Activated CD4-positive, alpha-beta T cell treated with anti-CD3 and anti-CD28 coated beads for 1 hour (primary cell): Measurements from ENCODE around the gene LRRC56.
A peak's percentile ranks its signal among the peaks of the same experiment; 100 is the strongest.

Source experiments
- DNase-seq: peaks from one replicate; pipeline ENCODE4 v3.0.0-alpha.2; 2020

The LRRC56 gene

GRCh38 chr11:528166-528814 is 9.0 kb upstream of the LRRC56 start:
- DNase-seq, result no peak

DNA sequence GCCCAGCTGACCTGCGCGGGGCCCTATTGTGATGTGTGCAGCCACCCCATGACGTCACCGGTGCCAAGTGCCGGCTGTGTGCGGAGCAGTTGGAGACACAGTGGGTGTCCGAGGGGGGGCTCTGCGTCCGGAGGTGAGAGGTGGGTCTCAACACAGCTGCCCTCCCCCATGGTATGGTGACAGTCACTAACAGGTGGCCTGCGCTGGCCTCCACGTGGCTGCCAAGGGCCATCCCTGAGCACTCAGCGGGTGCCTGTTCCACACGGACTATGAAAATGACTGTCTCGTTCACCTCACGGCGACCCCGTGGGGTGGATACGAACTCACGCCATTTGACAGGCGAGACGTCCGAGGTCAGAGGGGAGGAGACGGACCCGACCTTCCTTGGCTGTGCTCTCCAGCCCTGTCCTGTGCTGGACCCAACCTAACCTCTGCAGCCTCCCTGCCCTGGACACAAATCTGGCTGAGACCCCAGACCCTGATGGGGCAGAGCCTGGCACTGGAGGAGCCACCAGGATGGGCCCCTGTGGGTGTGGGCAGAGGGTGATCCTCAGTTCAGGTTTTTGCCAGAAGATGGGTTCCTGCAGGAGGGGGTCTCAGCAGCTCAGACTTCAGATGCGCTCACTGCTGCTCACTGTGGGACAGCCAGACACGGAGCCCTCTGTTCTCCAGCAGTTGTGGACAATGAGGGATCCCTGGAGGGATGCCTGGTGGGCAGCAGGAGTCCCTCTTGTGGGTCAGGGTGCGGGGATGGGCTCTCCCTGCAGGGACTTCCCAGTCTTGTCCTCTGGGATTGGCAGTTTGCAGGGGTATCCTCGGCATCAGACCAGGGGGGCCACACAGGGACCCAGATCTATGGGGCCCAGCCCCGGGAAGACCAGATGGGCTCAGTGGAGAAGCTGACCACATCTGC is 8.3 kb upstream of the LRRC56 start:
- no peak for DNase-seq

DNA sequence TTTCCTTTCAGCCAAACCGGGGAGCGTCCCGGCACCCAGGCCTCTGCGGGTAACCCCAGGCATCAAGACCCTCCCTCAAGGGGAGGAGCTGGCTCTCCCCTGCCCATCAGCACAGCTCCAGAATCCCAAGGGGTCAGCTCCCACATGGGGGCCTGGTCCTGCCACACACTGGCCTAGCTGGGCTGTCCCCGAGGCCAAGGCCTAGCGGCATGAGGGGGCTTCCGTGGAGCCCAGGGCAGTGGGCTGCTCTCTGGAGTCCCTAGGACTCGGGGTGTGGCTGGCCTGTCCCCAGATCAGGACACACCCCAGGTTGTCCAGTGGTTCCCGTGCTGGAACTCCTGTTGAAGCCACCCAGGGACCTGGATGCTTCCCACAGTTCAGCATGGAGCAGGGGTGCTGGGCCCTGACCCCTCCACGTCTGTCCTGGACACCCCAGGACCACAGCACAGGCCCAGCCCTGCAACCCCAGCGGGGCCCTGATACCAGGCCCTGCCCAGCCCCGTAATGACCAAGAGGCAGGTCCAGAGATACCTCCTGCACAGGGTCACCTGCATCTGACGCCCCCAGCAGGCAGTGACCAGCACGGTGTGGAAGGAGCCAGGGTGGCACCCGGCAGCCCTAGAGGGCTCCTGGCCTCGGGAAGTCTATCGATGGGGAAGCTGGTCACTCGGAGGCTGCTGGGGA is 7.5 kb upstream of the LRRC56 start:
- DNase-seq, result no peak

- DNase-seq, result no peak
These were observed 6.1 kb upstream of the LRRC56 start for GRCh38 chr11:530960-531831.

- DNase-seq, result no peak
These were observed 5.3 kb upstream of the LRRC56 start for GRCh38 chr11:531919-532526.

DNA sequence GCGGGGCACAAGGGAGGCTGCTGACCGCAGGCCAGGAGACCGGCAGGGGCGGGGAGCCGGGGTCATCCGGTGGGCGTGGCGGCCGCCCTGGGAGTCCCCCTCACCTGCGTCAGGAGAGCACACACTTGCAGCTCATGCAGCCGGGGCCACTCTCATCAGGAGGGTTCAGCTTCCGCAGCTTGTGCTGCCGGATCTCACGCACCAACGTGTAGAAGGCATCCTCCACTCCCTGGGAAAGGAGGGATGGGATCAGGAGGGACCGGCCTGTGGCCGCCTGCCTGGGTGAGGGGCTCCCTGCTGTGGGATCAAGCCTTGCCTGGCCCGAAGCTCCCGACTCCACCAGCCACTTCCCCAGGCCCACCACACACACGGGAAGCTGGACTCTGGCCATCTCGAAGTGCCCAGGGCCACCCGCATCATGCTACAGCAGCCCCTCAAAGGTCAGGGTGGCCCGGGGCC is 4.8 kb upstream of the LRRC56 start:
- no peak for DNase-seq

DNA sequence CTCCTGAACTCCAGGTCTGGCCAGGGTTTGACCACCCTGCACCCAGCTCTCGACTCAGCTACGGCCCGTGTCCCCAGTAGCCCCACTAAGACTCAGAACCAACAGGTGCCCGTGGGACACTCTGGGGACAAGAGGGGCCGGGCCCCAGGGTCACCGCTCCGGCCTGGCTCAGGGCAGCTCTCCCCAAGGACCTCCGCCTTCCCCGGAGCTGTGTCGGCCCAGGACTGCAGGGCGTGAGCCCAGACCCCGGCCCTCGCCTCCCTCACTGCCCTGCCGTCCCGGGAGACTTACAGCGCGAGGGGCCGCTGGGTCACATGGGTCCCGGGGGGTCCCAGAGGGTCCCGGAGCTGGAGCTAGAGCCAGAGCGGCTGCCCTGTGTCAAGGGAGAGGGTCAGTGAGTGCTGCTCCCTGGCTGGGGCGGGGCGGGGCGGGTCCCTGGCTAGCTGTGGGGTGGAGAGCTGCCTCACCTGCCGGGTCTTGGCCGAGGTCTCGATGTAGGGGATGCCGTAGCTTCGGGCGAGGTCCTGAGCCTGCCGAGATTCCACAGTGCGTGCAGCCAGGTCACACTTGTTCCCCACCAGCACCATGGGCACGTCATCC is 4.2 kb upstream of the LRRC56 start:
- no peak for DNase-seq

DNA sequence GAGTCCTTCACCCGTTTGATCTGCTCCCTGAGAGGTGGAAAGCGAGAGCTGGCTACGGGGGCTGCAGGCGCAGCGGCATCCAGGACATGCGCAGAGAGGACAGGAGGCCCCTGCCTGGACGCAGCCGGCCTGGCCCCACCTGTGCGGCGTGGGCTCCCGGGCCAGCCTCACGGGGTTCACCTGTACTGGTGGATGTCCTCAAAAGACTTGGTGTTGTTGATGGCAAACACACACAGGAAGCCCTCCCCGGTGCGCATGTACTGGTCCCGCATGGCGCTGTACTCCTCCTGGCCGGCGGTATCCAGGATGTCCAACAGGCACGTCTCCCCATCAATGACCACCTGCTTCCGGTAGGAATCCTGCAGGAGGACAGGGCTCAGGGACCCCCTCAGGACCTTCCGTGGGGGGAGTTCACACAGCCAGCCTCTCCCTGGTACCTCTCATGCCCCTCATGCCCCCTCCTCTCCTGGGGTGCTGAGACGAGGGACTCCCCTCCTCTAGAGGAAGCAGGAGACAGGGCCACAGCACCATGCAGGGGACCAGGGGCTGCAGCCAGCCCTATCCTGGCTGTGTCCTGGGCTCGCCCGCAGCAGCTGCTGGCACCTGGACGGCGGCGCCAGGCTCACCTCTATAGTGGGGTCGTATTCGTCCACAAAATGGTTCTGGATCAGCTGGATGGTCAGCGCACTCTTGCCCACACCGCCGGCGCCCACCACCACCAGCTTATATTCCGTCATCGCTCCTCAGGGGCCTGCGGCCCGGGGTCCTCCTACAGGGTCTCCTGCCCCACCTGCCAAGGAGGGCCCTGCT is 3.5 kb upstream of the LRRC56 start:
- DNase-seq, result no peak

- no peak for DNase-seq
These were observed 2.7 kb upstream of the LRRC56 start for GRCh38 chr11:534396-535209.

- DNase-seq, result no peak
These were observed 2.2 kb upstream of the LRRC56 start for GRCh38 chr11:535210-535518.

GRCh38 chr11:535519-536454 is 1.5 kb upstream of the LRRC56 start, which contains the start of gene HRAS:
TSS of gene HRAS (minus strand) at chr11:535576.
- DNase-seq, result peak; percentile 95

- DNase-seq, result no peak
These were observed 499 bp downstream of the LRRC56 start for GRCh38 chr11:537622-538430.

DNA sequence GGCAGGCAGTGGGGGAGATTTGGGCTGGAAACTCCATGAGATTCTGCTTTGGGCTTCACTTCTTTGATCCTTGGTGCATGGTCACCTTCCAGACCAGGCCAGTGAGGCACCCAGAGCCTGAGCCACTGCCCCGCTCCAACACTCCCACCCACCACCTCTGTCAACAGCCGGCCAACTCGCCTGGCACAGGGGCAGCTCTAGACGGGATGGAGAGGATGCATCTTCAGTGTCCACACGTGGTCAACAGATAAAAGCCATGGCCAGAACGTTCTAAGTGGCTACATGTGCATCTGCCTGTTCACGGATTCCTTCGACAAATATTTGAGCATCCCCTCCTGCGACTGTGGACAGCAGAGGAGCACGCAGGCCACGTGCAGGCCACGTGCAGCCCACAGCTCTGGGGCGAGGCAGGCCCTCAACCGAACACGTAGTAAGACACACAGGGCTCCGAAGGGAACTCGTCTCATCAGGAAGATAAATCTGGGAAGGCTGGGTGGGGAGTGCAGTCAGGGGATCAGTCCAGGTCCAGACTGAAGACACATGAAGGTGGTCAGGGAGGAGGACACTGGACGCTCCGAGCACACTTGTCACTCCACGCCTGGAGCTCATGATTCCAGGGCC is 1.2 kb downstream of the LRRC56 start:
- DNase-seq, result no peak

DNA sequence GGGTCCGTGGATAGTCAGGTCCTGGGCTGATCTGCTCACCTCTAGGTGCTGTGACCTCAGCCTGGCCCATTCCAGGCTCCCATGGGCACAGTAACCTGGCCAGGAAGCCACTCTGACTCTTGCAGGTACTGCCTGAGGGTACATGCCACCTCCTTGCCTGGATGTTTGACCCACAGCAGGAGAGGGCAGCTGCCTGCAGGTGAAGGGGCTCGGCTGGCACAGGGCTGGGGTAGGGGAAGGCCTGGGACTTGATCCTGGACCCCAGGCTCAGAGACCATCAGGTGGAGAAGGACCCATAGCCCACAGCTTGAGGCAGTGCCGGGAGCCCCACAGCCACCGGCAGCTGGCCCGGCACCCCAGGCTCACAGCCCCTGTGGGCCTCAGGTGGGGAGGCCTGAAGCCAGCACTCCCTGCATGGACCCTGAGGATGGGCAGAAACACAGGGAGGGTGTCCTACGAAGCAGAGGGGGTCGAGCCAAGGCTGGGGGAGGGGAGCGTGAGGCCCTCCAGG is 2.7 kb downstream of the LRRC56 start:
- DNase-seq, result no peak

DNA sequence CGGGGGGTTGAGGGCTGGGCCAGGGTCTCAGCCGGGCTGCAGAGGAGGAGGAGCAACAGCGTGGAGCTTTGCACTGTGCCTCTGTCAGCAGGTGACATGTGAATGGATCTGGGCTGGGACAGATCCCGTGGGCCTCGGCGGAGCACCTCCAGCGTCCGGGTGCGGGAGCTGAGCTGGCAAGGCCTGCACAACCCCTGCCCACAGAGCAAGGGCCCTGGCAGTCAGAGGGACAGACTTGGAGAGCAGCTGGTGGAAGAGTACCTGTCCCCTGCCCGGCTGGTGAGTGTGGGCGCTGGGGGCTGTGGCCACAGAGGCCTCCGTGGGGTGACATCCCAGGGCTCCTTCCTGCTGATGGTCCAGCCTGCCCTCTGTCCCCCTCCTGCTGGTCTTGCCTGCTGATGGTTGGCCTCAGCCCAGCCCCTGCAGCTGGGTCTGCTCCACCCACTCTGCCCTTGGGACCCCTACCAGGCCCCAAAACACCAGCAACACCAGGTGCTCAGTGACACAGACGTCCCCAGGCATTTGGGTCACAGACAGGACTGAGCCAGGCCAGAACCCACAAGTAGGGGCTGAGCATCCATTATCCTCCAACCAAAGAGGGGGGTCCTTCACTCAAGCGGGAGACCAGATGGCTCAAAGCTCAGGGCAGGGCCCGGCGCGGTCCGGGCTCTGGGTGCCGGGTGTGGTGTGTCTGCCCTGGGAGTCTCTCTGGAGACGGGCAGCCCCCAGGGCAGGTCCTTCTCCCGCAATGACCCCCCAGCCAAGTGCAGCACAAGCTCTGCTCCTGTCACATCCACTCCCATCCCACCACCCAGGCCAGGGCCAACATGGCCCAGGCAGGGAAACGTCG is 3.5 kb downstream of the LRRC56 start:
- no peak for DNase-seq

- DNase-seq, result no peak
These were observed 4.1 kb downstream of the LRRC56 start for GRCh38 chr11:541433-541885.
